Muscle layer of duodenum (tissue), 2 donors: Measurements from ENCODE around the gene B3GNT7.

Experiments used
- H3K27ac ChIP-seq: one replicate; pipeline ENCODE4 v1.7.0; 2013; ENCODE audit warnings: mild to moderate bottlenecking, low read length
- H3K27me3 ChIP-seq: one replicate; pipeline ENCODE4 v1.7.0; 2013; ENCODE audit warnings: low read depth, mild to moderate bottlenecking, control low read depth, low read length
- H3K36me3 ChIP-seq, 2 donors: one replicate each; pipeline ENCODE4 v1.7.0; 2013; ENCODE audit warnings: low read length in 2 of 2, control low read depth in 1 of 2, mild to moderate bottlenecking in 1 of 2; ENCODE audit not compliant: insufficient read depth in 2 of 2, control insufficient read depth in 1 of 2
- H3K4me1 ChIP-seq, 2 donors: one replicate each; pipeline ENCODE4 v1.7.0; 2013; ENCODE audit warnings: low read length in 2 of 2, mild to moderate bottlenecking in 2 of 2, control low read depth in 1 of 2, moderate library complexity in 1 of 2; ENCODE audit not compliant: insufficient read depth in 2 of 2, control insufficient read depth in 1 of 2
- H3K4me3 ChIP-seq, 2 donors: one replicate each; pipeline ENCODE4 v1.7.0; 2013; ENCODE audit warnings: low read length in 2 of 2, low read depth in 1 of 2, mild to moderate bottlenecking in 1 of 2
- H3K9me3 ChIP-seq, 2 donors: one replicate each; pipeline ENCODE4 v1.7.0; 2013; ENCODE audit warnings: low read length in 2 of 2, control low read depth in 1 of 2, mild to moderate bottlenecking in 1 of 2; ENCODE audit not compliant: control insufficient read depth in 1 of 2
- donor health status: healthy.

Gene B3GNT7

GRCh38 chr2:231357931-231358330, 37.6 kb upstream of the B3GNT7 start:
- Histone ChIP-seq H3K27ac (no peak overlapping the region), H3K4me3 (no peak overlapping the region), H3K4me1 (peaks cover 0 to 13% of the 10 kb centered on the region in 2 donors), H3K36me3 (peaks cover 0 to 21% of the 10 kb centered on the region in 2 donors), H3K9me3 (no peaks in the 10 kb centered on the region), H3K27me3 (no peaks in the 10 kb centered on the region)

GRCh38 chr2:231359441-231359840, 36.1 kb upstream of the B3GNT7 start:
- no peak overlapping the region for H3K4me3 ChIP-seq

GRCh38 chr2:231359948-231360347, 35.6 kb upstream of the B3GNT7 start:
- H3K27ac ChIP-seq: no peak overlapping the region
- H3K27me3 ChIP-seq: no peaks in the 10 kb centered on the region
- H3K9me3 ChIP-seq: no peaks in the 10 kb centered on the region
- no peak overlapping the region for H3K4me3 ChIP-seq
- H3K4me1 ChIP-seq: peaks cover 0 to 13% of the 10 kb centered on the region in 2 donors
- peaks cover 0 to 31% of the 10 kb centered on the region in 2 donors for H3K36me3 ChIP-seq

More at GRCh38 chr2:231359441-231359840, 36.1 kb upstream of the B3GNT7 start:
- Histone ChIP-seq H3K27ac (no peak overlapping the region), H3K9me3 (no peaks in the 10 kb centered on the region), H3K4me1 (peaks cover 0 to 13% of the 10 kb centered on the region in 2 donors), H3K36me3 (peaks cover 0 to 31% of the 10 kb centered on the region in 2 donors), H3K27me3 (no peaks in the 10 kb centered on the region)

DNA sequence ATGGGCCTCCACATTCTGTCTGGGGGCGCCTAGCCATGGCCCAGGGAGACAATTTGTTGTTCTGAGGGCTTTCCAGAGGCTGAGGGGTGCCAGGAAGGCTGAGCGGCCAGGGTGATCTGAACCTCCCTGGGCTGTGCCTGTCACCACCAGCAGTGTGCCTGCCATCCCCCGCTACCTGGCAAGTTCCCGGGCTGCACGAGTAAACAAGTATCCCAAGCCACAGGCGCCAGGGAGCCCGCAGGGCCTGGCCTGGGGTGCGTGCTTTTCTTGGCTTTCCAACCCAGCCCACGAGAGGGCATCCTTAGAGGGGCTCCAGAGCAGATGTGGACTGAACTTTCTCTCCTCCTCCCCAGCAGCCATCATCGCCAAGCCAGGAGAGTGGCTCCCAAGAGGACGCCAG, 35.1 kb upstream of the B3GNT7 start:
- H3K27ac ChIP-seq: no peak overlapping the region
- no peak overlapping the region for H3K4me3 ChIP-seq
- H3K36me3 ChIP-seq: peaks cover 0 to 31% of the 10 kb centered on the region in 2 donors

GRCh38 chr2:231360881-231361371, 34.6 kb upstream of the B3GNT7 start:
- Histone ChIP-seq H3K4me1 (peaks cover 0 to 8% of the 10 kb centered on the region in 2 donors), H3K36me3 (peaks cover 0 to 31% of the 10 kb centered on the region in 2 donors), H3K9me3 (no peaks in the 10 kb centered on the region), H3K4me3 (no peak overlapping the region), H3K27ac (no peak overlapping the region), H3K27me3 (no peaks in the 10 kb centered on the region)

More for the DNA sequence above, 35.1 kb upstream of the B3GNT7 start:
- Histone ChIP-seq H3K27me3 (no peaks in the 10 kb centered on the region), H3K4me1 (peaks cover 0 to 13% of the 10 kb centered on the region in 2 donors), H3K9me3 (no peaks in the 10 kb centered on the region)

GRCh38 chr2:231361701-231362554, 33.6 kb upstream of the B3GNT7 start:
- no peaks in the 10 kb centered on the region for H3K9me3 ChIP-seq
- peaks cover 0 to 31% of the 10 kb centered on the region in 2 donors for H3K36me3 ChIP-seq
- H3K4me3 ChIP-seq: no peak overlapping the region
- no peaks in the 10 kb centered on the region for H3K27me3 ChIP-seq
- no peak overlapping the region for H3K27ac ChIP-seq
- H3K4me1 ChIP-seq: no peaks in the 10 kb centered on the region

DNA sequence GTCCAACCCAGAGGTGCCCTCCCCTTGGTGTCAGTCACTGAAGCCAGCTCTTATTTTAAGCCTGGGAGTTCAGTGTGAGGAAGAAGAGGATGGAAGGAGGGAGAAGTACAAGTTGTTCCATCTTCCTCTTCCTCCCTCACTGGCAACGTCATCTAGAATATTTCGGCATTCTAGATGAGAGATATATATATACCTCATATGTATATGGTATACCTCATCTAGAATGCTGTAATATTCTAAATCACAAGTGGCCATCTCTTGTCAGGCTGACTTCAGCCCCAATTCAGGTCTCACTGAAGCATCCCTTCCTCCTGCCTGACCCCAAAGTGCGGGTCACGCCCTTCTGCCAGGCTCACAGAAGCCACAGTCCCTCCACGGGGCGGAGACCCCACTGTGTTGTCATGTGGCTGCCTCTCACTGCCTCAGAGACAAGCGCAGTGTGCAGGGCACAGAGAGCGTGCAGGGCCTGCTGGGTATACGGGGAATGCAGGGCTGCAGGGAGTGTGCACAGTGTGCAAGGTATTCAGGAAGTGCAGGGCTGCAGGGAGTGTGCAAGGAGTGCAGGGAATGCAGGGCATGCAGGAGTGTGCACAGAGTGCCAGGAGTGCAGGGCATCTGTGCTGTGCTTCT, 32.8 kb upstream of the B3GNT7 start:
- no peak overlapping the region for H3K27ac ChIP-seq
- peaks cover 0 to 31% of the 10 kb centered on the region in 2 donors for H3K36me3 ChIP-seq
- H3K27me3 ChIP-seq: no peaks in the 10 kb centered on the region
- no peaks in the 10 kb centered on the region for H3K9me3 ChIP-seq
- no peak overlapping the region for H3K4me3 ChIP-seq
- H3K4me1 ChIP-seq: no peaks in the 10 kb centered on the region

DNA sequence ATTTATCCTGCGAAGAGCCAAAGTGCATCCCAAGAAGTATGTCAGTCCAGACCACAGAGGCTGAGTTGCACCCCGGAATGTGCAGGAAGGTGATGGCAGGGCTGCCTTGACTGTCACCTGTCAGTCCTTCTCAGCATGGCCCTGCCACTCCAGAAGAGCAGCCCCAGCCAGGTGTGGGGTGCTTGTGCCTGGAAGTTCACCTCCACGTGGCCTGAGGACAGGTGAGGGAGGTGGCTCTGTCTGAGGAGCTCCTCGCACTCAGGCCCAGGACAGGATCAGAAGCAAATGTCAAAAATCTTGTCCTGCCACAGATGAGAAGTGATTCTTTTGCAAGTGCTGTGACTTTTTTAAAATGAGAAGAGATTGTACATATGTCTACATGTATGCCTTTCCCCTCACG, 31.4 kb upstream of the B3GNT7 start:
- Histone ChIP-seq H3K4me1 (no peaks in the 10 kb centered on the region), H3K9me3 (no peaks in the 10 kb centered on the region), H3K27ac (no peak overlapping the region), H3K27me3 (no peaks in the 10 kb centered on the region), H3K4me3 (no peak overlapping the region), H3K36me3 (peaks cover 0 to 31% of the 10 kb centered on the region in 2 donors)

DNA sequence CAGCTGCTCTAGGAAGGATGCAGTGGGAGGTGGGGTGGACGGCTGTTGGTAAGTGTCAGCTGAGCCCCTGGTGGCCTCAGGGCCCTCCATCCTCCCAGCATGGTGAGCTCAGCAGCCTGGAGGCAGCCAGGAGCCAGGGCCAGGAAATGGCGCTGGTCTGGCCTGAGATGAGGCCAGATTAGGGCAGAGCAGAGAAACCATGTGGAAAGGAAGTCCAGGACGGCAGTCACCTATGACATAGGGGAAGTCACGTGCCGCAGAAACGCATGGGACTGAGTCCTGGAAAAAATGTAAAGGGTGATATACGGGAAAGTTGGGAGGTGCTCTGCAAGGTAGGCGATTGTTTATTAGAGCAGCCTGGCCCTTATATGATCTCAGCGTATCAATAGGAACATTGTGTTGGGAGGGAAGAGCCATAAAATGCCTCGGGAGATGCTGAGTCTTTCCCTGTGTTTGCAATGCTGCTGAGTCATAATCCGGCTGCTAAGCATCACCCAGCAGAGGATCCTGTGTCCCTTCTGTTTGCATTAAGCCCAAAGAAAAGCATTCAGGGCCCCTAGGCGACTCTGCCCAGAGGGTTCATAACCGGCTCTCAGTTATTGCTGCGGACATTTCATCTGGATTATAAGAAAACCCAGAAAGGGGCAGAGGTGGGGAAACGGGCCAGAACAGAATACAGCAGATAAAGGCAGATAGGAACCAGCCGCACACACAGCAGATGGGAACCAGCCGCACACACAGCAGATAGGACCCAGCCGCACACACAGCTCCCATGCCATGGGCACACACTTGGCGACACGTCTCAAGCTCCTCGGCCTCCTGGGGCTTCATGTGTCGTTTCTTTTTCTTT, 30.3 kb upstream of the B3GNT7 start:
- Histone ChIP-seq H3K27me3 (no peaks in the 10 kb centered on the region), H3K36me3 (peaks cover 0 to 31% of the 10 kb centered on the region in 2 donors), H3K4me1 (no peaks in the 10 kb centered on the region), H3K9me3 (no peaks in the 10 kb centered on the region), H3K27ac (no peak overlapping the region), H3K4me3 (no peak overlapping the region)

DNA sequence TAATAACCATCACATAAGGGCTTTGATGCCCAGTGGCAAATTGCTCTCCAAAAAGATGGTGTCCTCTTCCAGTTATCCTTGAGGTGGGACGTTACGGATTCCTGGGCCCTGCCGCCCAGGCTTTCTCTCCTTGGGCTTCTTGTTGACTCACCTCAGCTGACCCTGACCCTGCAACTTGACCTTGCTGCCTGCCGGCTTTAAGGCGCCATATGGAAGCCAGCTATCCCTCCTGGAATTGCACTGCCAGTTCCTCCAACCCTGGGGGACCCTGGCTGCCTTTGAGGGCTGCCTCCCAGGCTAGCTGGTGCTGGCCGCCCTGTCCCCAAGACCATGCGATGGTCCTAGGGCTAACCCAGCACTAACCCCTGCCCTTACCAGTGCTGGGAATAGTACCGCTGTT, 28.3 kb upstream of the B3GNT7 start:
- Histone ChIP-seq H3K9me3 (no peaks in the 10 kb centered on the region), H3K36me3 (peaks cover 0 to 17% of the 10 kb centered on the region in 2 donors), H3K27me3 (no peaks in the 10 kb centered on the region), H3K4me3 (no peak overlapping the region), H3K4me1 (no peaks in the 10 kb centered on the region), H3K27ac (no peak overlapping the region)
